SU-DHL-6 (cell line): ENCODE results near the gene SERPINI1.
A peak's percentile ranks its signal among the peaks of the same experiment; 100 is the strongest.

Experiments used
- H2AFZ ChIP-seq: fragments of 200-600 bp; sonication (generic); 2 replicates; pipeline ENCODE4 v1.6.1; 2014; ENCODE audit warnings: low read depth, mild to moderate bottlenecking, moderate library complexity, mixed read lengths, antibody characterized with exemption, low read length; ENCODE audit not compliant: severe bottlenecking
- H3F3A ChIP-seq: fragments of 200-600 bp; shearing (Covaris generic); 2 replicates; pipeline ENCODE4 v1.6.0; 2016; ENCODE audit warnings: antibody characterized with exemption, mild to moderate bottlenecking; ENCODE audit not compliant: insufficient read depth
- H3K27ac ChIP-seq: fragments of 200-600 bp; sonication (generic); 2 replicates; pipeline ENCODE4 v1.5.1; 2016; ENCODE audit warnings: low read depth, mild to moderate bottlenecking, low read length, moderate library complexity, mixed read lengths
- H3K27me3 ChIP-seq: fragments of 200-600 bp; sonication (generic), shearing (Covaris generic); 2 replicates; pipeline ENCODE4 v1.6.0; 2014; ENCODE audit warnings: mild to moderate bottlenecking, low read length
- H3K36me3 ChIP-seq: fragments of 200-600 bp; sonication (generic); 2 replicates; pipeline ENCODE4 v1.6.1; 2014; ENCODE audit warnings: mild to moderate bottlenecking, low read length, mixed read lengths
- H3K4me2 ChIP-seq: fragments of 300-600, 200-600 bp; shearing (Covaris generic), sonication (generic); 2 replicates; pipeline ENCODE4 v1.6.0; 2014; ENCODE audit warnings: low read length, low read depth, mild to moderate bottlenecking; ENCODE audit not compliant: poor library complexity, severe bottlenecking
- H3K4me3 ChIP-seq: fragments of 200-600 bp; sonication (generic); 2 replicates; pipeline ENCODE4 v1.5.1; 2014; ENCODE audit warnings: antibody characterized with exemption, low read length, mild to moderate bottlenecking, mixed read lengths; ENCODE audit not compliant: insufficient read depth, poor library complexity, severe bottlenecking
- H3K79me2 ChIP-seq: fragments of 200-600 bp; sonication (generic); 2 replicates; pipeline ENCODE4 v1.6.1; 2014; ENCODE audit warnings: mild to moderate bottlenecking, low read length, moderate library complexity; ENCODE audit not compliant: insufficient read depth
- H3K9ac ChIP-seq: fragments of 200-600 bp; sonication (generic); 2 replicates; pipeline ENCODE4 v1.7.0; 2014; ENCODE audit warnings: mild to moderate bottlenecking, low read length
- H3K9me2 ChIP-seq: fragments of 200-600 bp; sonication (generic); replicated peaks from 2 replicates; pipeline ENCODE4 v1.6.1; 2014; ENCODE audit warnings: low read length; ENCODE audit not compliant: insufficient read depth
- H3K9me3 ChIP-seq: fragments of 200-600 bp; sonication (generic); 2 replicates; pipeline ENCODE4 v1.6.1; 2014; ENCODE audit warnings: low read length, mixed read lengths; ENCODE audit not compliant: insufficient read depth
- H4K20me1 ChIP-seq: fragments of 200-600 bp; sonication (generic); 2 replicates; pipeline ENCODE4 v1.6.1; 2014; ENCODE audit warnings: low read depth, mild to moderate bottlenecking, antibody characterized with exemption, low read length, moderate library complexity, mixed read lengths
- CTCF ChIP-seq: fragments of 200-600 bp; sonication (generic); IDR thresholded peaks from one replicate; pipeline ENCODE4 v1.5.1; 2017; ENCODE audit warnings: antibody characterized with exemption, mild to moderate bottlenecking, low read length, moderate library complexity; ENCODE audit not compliant: insufficient read depth, poor library complexity, severe bottlenecking
- EZH2phosphoT487 ChIP-seq: fragments of 200-600 bp; sonication (generic), shearing (Covaris generic); conservative IDR thresholded peaks from 2 replicates; pipeline ENCODE4 v1.6.1; 2018; ENCODE audit warnings: mild to moderate bottlenecking, antibody characterized with exemption, low read length, moderate library complexity, mixed read lengths

SERPINI1 gene

GRCh38 chr3:167835953-167836352 is 100.4 kb downstream of the SERPINI1 start:
- no peak overlapping the region for H3K9ac ChIP-seq
- no peak overlapping the region for H2AFZ ChIP-seq
- H3K79me2 ChIP-seq, result no peaks in the 10 kb centered on the region
- no peak overlapping the region for H3K4me3 ChIP-seq
- no peaks in the 10 kb centered on the region for H3K9me2 ChIP-seq
- TF ChIP-seq EZH2phosphoT487 (no peak), CTCF (no peak)
- H3K4me2 ChIP-seq, result no peak overlapping the region
- no peak overlapping the region for H3K27ac ChIP-seq
- no peaks in the 10 kb centered on the region for H4K20me1 ChIP-seq
- H3K36me3 ChIP-seq, result no peaks in the 10 kb centered on the region
- H3K9me3 ChIP-seq, result no peaks in the 10 kb centered on the region
- no peaks in the 10 kb centered on the region for H3K27me3 ChIP-seq
- H3F3A ChIP-seq, result no peaks in the 10 kb centered on the region

- H3K9ac ChIP-seq, result no peak overlapping the region
- H2AFZ ChIP-seq, result peak overlapping the region; percentile 66
- H3K9me2 ChIP-seq, result no peaks in the 10 kb centered on the region
- H3K27me3 ChIP-seq, result no peaks in the 10 kb centered on the region
- no peak overlapping the region for H3K4me3 ChIP-seq
- no peaks in the 10 kb centered on the region for H3K36me3 ChIP-seq
- no peaks in the 10 kb centered on the region for H4K20me1 ChIP-seq
- no peaks in the 10 kb centered on the region for H3K79me2 ChIP-seq
- no peaks in the 10 kb centered on the region for H3F3A ChIP-seq
- TF ChIP-seq CTCF, result peak; percentile 15
- TF ChIP-seq EZH2phosphoT487, result no peak
- peak overlapping the region; percentile 24; the same call in 1 of the 2 replicates for H3K27ac ChIP-seq
- no peaks in the 10 kb centered on the region for H3K9me3 ChIP-seq
- H3K4me2 ChIP-seq, result peak overlapping the region; percentile 35
These were observed 101.9 kb downstream of the SERPINI1 start for GRCh38 chr3:167837466-167837865.

GRCh38 chr3:167839460-167840134 is 104.1 kb downstream of the SERPINI1 start:
- Histone ChIP-seq H4K20me1 (no peaks in the 10 kb centered on the region), H3K79me2 (no peaks in the 10 kb centered on the region), H2AFZ (no peak overlapping the region), H3K27ac (peak overlapping the region; percentile 14), H3K4me2 (no peak overlapping the region), H3F3A (peaks cover 9% of the 10 kb centered on the region), H3K9me2 (no peaks in the 10 kb centered on the region), H3K36me3 (0 out of 2 replicates have a peak, but pooled peaks cover under 1% of the 10 kb centered on the region), H3K9ac (no peak overlapping the region), H3K9me3 (no peaks in the 10 kb centered on the region), H3K4me3 (no peak overlapping the region), H3K27me3 (no peaks in the 10 kb centered on the region)
- TF ChIP-seq EZH2phosphoT487, result no peak
- no peak for TF ChIP-seq CTCF
